Thyroid gland (tissue), 4 donors: ENCODE measurements around the gene TESPA1.

ENCODE experiments used
- CTCF ChIP-seq, 6 experiments: fragments of 200-600 bp in 3 of 6; fragments of 450-650 bp in 3 of 6; sonication (generic) in 3 of 6; IDR thresholded peaks; one replicate each; pipeline ENCODE4 v1.5.1; 2016 to 2019; ENCODE audit warnings: antibody characterized with exemption in 6 of 6, mild to moderate bottlenecking in 2 of 6, inconsistent platforms in 1 of 6, moderate library complexity in 1 of 6
- POLR2A ChIP-seq, 2 donors: fragments of 450-650 bp; IDR thresholded peaks; one replicate each; pipeline ENCODE4 v1.6.1; 2017; ENCODE audit warnings: antibody characterized with exemption in 2 of 2, mild to moderate bottlenecking in 2 of 2, moderate library complexity in 1 of 2

- TF ChIP-seq CTCF (IDR thresholded peaks at IDR 0.05) (no peak), POLR2A (IDR thresholded peaks at IDR 0.05) (no peak)
Observed at GRCh38 chr12:55001198-55001868, 16.8 kb upstream of the TESPA1 start.
